GM12873 (cell line): ENCODE results near the gene PXT1.
A peak's percentile ranks its signal among the peaks of the same experiment; 100 is the strongest.

Source experiments
- CTCF ChIP-seq: IDR thresholded peaks from 2 replicates; pipeline ENCODE4 v1.5.1; 2012; ENCODE audit warnings: low read depth, mild to moderate bottlenecking, moderate library complexity, low read length, control low read depth; ENCODE audit not compliant: insufficient read depth; ENCODE audit errors: missing control alignments

PXT1 gene

GRCh38 chr6:36426622-36427021 lies 16.0 kb downstream of the PXT1 start:
- no peak for TF ChIP-seq CTCF

GRCh38 chr6:36423101-36423824 lies 19.4 kb downstream of the PXT1 start:
- TF ChIP-seq CTCF = peak; percentile 62

- TF ChIP-seq CTCF = no peak
These were observed 19.9 kb downstream of the PXT1 start for GRCh38 chr6:36422714-36423100.

GRCh38 chr6:36419310-36419709 lies 23.3 kb downstream of the PXT1 start:
- no peak for TF ChIP-seq CTCF

GRCh38 chr6:36418558-36418957 lies 24.1 kb downstream of the PXT1 start:
- no peak for TF ChIP-seq CTCF

- TF ChIP-seq CTCF = no peak
These were observed 28.2 kb downstream of the PXT1 start for GRCh38 chr6:36414481-36414880.

- no peak for TF ChIP-seq CTCF
These were observed 28.9 kb downstream of the PXT1 start for GRCh38 chr6:36413489-36414480.
